Right atrium auricular region (tissue), 2 donors: ENCODE results near the gene PON2. TPM values are rescaled to one million over a fixed set of nuclear protein-coding genes. Genes with fewer than 3 reads are reported as not detected.
A peak's percentile ranks its signal among the peaks of the same experiment; 100 is the strongest.

Source experiments
- DNase-seq: peaks from one replicate; pipeline ENCODE4 v3.0.0-alpha.2; 2019; ENCODE audit warnings: low spot score
- H3K27ac ChIP-seq, 2 donors: fragments of 200-600 bp; sonication (generic); 1 replicate in 1 of 2; 2 replicates in 1 of 2; pipeline ENCODE4 v1.5.1; 2016 to 2019
- H3K27me3 ChIP-seq, 2 donors: fragments of 200-600 bp; sonication (generic); one replicate each; pipeline versions ENCODE4 v1.5.1 to v1.6.0; 2017 to 2019
- H3K36me3 ChIP-seq: fragments of 200-600 bp; sonication (generic); one replicate; pipeline ENCODE4 v1.5.1; 2016
- H3K4me1 ChIP-seq, 2 donors: fragments of 200-600 bp; sonication (generic); one replicate each; pipeline versions ENCODE4 v1.5.1 to v1.6.0; 2017 to 2019
- H3K4me3 ChIP-seq, 2 donors: fragments of 200-600 bp; sonication (generic); 1 replicate in 1 of 2; 2 replicates in 1 of 2; pipeline ENCODE4 v1.5.1; 2017 to 2019; ENCODE audit warnings: mild to moderate bottlenecking in 1 of 2, moderate library complexity in 1 of 2
- H3K9me3 ChIP-seq, 2 donors: fragments of 200-600 bp; sonication (generic); one replicate each; pipeline ENCODE4 v1.5.1; 2019
- CTCF ChIP-seq, 2 donors: fragments of 200-600 bp; sonication (generic); IDR thresholded peaks; one replicate each; pipeline ENCODE4 v1.5.1; 2019; ENCODE audit warnings: antibody characterized with exemption in 2 of 2
- total RNA-seq, 2 donors: library from RNA; depleted of rRNA; stranded (reverse); fragments of >200 nt; gene quantifications; one replicate each; pipeline ENCODE4 v1.1.0, GENCODE V29; 2016

The PON2 gene
- total RNA-seq: 10 to 100 TPM; 45.4 to 77.1 TPM

- H3K9me3 ChIP-seq: no peaks in the 10 kb centered on the region
- H3K4me1 ChIP-seq: peaks cover 0 to 9% of the 10 kb centered on the region in 2 donors
- no peaks in the 10 kb centered on the region for H3K36me3 ChIP-seq
- H3K4me3 ChIP-seq: peak within 1 kb of the TSS; percentile 64 to 69
- H3K27ac ChIP-seq: peak within 1 kb of the TSS; percentile 93 to 94
- no peaks in the 10 kb centered on the region for H3K27me3 ChIP-seq
- no peak for TF ChIP-seq CTCF (IDR thresholded peaks at IDR 0.05)
- DNase-seq: peak; percentile 78
These were observed at the start of gene PON2 for GRCh38 chr7:95434557-95435421. Gene PON2 (minus strand): TSS chr7:95435028. CDS start chr7:95434951, 77 bp downstream.

- H3K27me3 ChIP-seq: no peaks in the 10 kb centered on the region
These were observed 47.6 kb upstream of the PON2 start for GRCh38 chr7:95482424-95482823.

GRCh38 chr7:95481271-95482165 lies 46.7 kb upstream of the PON2 start:
- no peak for TF ChIP-seq CTCF (IDR thresholded peaks at IDR 0.05)
- H3K4me3 ChIP-seq: no peak overlapping the region
- no peak for DNase-seq
- no peaks in the 10 kb centered on the region for H3K4me1 ChIP-seq
- H3K36me3 ChIP-seq: no peaks in the 10 kb centered on the region
- H3K27ac ChIP-seq: no peak overlapping the region
- H3K27me3 ChIP-seq: no peaks in the 10 kb centered on the region
- H3K9me3 ChIP-seq: no peaks in the 10 kb centered on the region

More at GRCh38 chr7:95482424-95482823, 47.6 kb upstream of the PON2 start:
- Histone ChIP-seq H3K4me1 (no peaks in the 10 kb centered on the region), H3K9me3 (no peaks in the 10 kb centered on the region), H3K36me3 (no peaks in the 10 kb centered on the region), H3K27ac (no peak overlapping the region), H3K4me3 (no peak overlapping the region)
- no peak for DNase-seq
- TF ChIP-seq CTCF (IDR thresholded peaks at IDR 0.05): no peak

- Histone ChIP-seq H3K4me3 (no peak overlapping the region), H3K9me3 (no peaks in the 10 kb centered on the region), H3K36me3 (no peaks in the 10 kb centered on the region), H3K27ac (no peak overlapping the region), H3K4me1 (no peaks in the 10 kb centered on the region), H3K27me3 (no peaks in the 10 kb centered on the region)
- no peak for TF ChIP-seq CTCF (IDR thresholded peaks at IDR 0.05)
- DNase-seq: no peak
These were observed 45.3 kb upstream of the PON2 start for GRCh38 chr7:95479992-95480624.

GRCh38 chr7:95478272-95479037 lies 43.6 kb upstream of the PON2 start:
- Histone ChIP-seq H3K9me3 (no peaks in the 10 kb centered on the region), H3K4me3 (peak overlapping the region in 1 of 2 donors; percentile 15)
- peak in 1 of 2 donors; percentile 45 for TF ChIP-seq CTCF (IDR thresholded peaks at IDR 0.05)

More at GRCh38 chr7:95478272-95479037, 43.6 kb upstream of the PON2 start:
- Histone ChIP-seq H3K27ac (no peak overlapping the region), H3K36me3 (no peaks in the 10 kb centered on the region), H3K4me1 (no peaks in the 10 kb centered on the region), H3K27me3 (no peaks in the 10 kb centered on the region)
- no peak for DNase-seq
